Measurements from ENCODE around the gene FXYD3. TPM values are rescaled to one million over a fixed set of nuclear protein-coding genes. Genes with fewer than 3 reads are reported as not detected.

FXYD3 gene
- total and polyA plus RNA-seq, 2 experiments from 2014 or later, result 225 to 542 TPM

GRCh38 chr19:35095667-35096368, 19.8 kb upstream of the FXYD3 start:
- Histone ChIP-seq H3K4me1 (ENCODE audit: insufficient read depth) (peaks cover 4% of the 10 kb centered on the region), H3K4me3 (no peak overlapping the region), H4K20me1 (ENCODE audit: insufficient read depth, poor library complexity, severe bottlenecking) (no peaks in the 10 kb centered on the region), H2AFZ (no peak overlapping the region), H3K27ac (no peak overlapping the region), H3K9me2 (replicated peaks; ENCODE audit: insufficient read depth) (no peaks in the 10 kb centered on the region), H3K36me3 (replicated peaks; ENCODE audit: insufficient read depth, low read depth) (no peaks in the 10 kb centered on the region), H3K4me2 (no peak overlapping the region), H3K9me3 (ENCODE audit: low read depth) (no peaks in the 10 kb centered on the region), H3K27me3 (no peaks in the 10 kb centered on the region), H3K79me2 (no peaks in the 10 kb centered on the region)
- no peak for TF ChIP-seq EZH2 (IDR thresholded peaks at IDR 0.05; ENCODE audit: borderline replicate concordance)
- no peak for TF ChIP-seq CTCF (IDR thresholded peaks at IDR 0.05; ENCODE audit: poor library complexity)
- no peak for TF ChIP-seq EZH2phosphoT487 (IDR thresholded peaks at IDR 0.05; ENCODE audit: low read depth, severe bottlenecking, unreplicated experiment)
- 77% methylated on average over 8 of the region's 8 CpGs for WGBS (ENCODE audit: low lambda C conversion rate, missing lambda C conversion rate)
- DNase-seq (ENCODE audit: low spot score), result no peak

GRCh38 chr19:35098413-35099049, 17.1 kb upstream of the FXYD3 start:
- Histone ChIP-seq H3K4me2 (no peak overlapping the region), H2AFZ (no peak overlapping the region), H3K4me3 (no peak overlapping the region), H3K9me3 (ENCODE audit: low read depth) (no peaks in the 10 kb centered on the region), H3K27me3 (no peaks in the 10 kb centered on the region), H3K4me1 (ENCODE audit: insufficient read depth) (peaks cover 3% of the 10 kb centered on the region), H3K9me2 (replicated peaks; ENCODE audit: insufficient read depth) (no peaks in the 10 kb centered on the region), H3K27ac (no peak overlapping the region), H3K79me2 (no peaks in the 10 kb centered on the region), H3K36me3 (replicated peaks; ENCODE audit: insufficient read depth, low read depth) (no peaks in the 10 kb centered on the region), H4K20me1 (ENCODE audit: insufficient read depth, poor library complexity, severe bottlenecking) (no peaks in the 10 kb centered on the region)
- TF ChIP-seq EZH2 (IDR thresholded peaks at IDR 0.05; ENCODE audit: borderline replicate concordance), result no peak
- TF ChIP-seq CTCF (IDR thresholded peaks at IDR 0.05; ENCODE audit: poor library complexity), result no peak
- TF ChIP-seq EZH2phosphoT487 (IDR thresholded peaks at IDR 0.05; ENCODE audit: low read depth, severe bottlenecking, unreplicated experiment), result no peak
- 94% methylated on average over 28 of the region's 29 CpGs for WGBS (ENCODE audit: low lambda C conversion rate, missing lambda C conversion rate)
- no peak for DNase-seq (ENCODE audit: low spot score)

- Histone ChIP-seq H3K4me3 (no peak overlapping the region), H3K27me3 (no peaks in the 10 kb centered on the region), H3K9me3 (ENCODE audit: low read depth) (no peaks in the 10 kb centered on the region), H2AFZ (no peak overlapping the region), H3K9me2 (replicated peaks; ENCODE audit: insufficient read depth) (no peaks in the 10 kb centered on the region), H3K79me2 (no peaks in the 10 kb centered on the region), H4K20me1 (ENCODE audit: insufficient read depth, poor library complexity, severe bottlenecking) (no peaks in the 10 kb centered on the region), H3K4me1 (ENCODE audit: insufficient read depth) (peaks cover 3% of the 10 kb centered on the region), H3K27ac (no peak overlapping the region), H3K4me2 (no peak overlapping the region), H3K36me3 (replicated peaks; ENCODE audit: insufficient read depth, low read depth) (no peaks in the 10 kb centered on the region)
- DNase-seq (ENCODE audit: low spot score), result no peak
- no peak for TF ChIP-seq EZH2 (IDR thresholded peaks at IDR 0.05; ENCODE audit: borderline replicate concordance)
- no peak for TF ChIP-seq CTCF (IDR thresholded peaks at IDR 0.05; ENCODE audit: poor library complexity)
- no peak for TF ChIP-seq EZH2phosphoT487 (IDR thresholded peaks at IDR 0.05; ENCODE audit: low read depth, severe bottlenecking, unreplicated experiment)
- WGBS (ENCODE audit: low lambda C conversion rate, missing lambda C conversion rate), result 87% methylated on average over 21 of the region's 21 CpGs
These were observed 16.3 kb upstream of the FXYD3 start for GRCh38 chr19:35099155-35099896.
